Calu3 (cell line): ENCODE data around the gene TAS2R41. TPM values are rescaled to one million over a fixed set of nuclear protein-coding genes. Genes with fewer than 3 reads are reported as not detected.

Source experiments
- BruUV-seq: library from RNA; stranded (reverse); fragments of 400-500 nt; replicated peaks from 2 replicates; lab custom pipeline; 2021; lab: Mats Ljungman, UMichigan
- CTCF ChIA-PET: fragments of 300-600 bp; sonication (Branson Sonifier 250); formaldehyde crosslinking; loops from one replicate; lab custom pipeline; 2022; ENCODE audit warnings: antibody characterized with exemption; lab: Charles Lee
- DNase-seq: peaks from one replicate; pipeline ENCODE4 v3.0.0; 2022
- H3K27ac Mint-ChIP-seq: one replicate; pipeline ENCODE4 v1.8.0; 2022; ENCODE audit warnings: mixed read lengths; ENCODE audit not compliant: unreplicated experiment
- H3K27me3 Mint-ChIP-seq: one replicate; pipeline ENCODE4 v1.8.0; 2022; ENCODE audit warnings: mixed read lengths; ENCODE audit not compliant: unreplicated experiment
- H3K36me3 Mint-ChIP-seq: one replicate; pipeline ENCODE4 v1.8.0; 2022; ENCODE audit warnings: mild to moderate bottlenecking, moderate library complexity, mixed read lengths; ENCODE audit not compliant: insufficient read depth, unreplicated experiment
- H3K4me1 Mint-ChIP-seq: one replicate; pipeline ENCODE4 v1.8.0; 2022; ENCODE audit warnings: mild to moderate bottlenecking, low read depth, mixed read lengths; ENCODE audit not compliant: unreplicated experiment
- H3K4me3 Mint-ChIP-seq: one replicate; pipeline ENCODE4 v1.8.0; 2022; ENCODE audit warnings: mild to moderate bottlenecking, low read depth, moderate library complexity, mixed read lengths; ENCODE audit not compliant: unreplicated experiment
- H3K9me3 Mint-ChIP-seq: one replicate; pipeline ENCODE4 v1.8.0; 2022; ENCODE audit warnings: low read depth, mixed read lengths; ENCODE audit not compliant: unreplicated experiment
- CTCF ChIP-seq: fragments of 200-600 bp; IDR thresholded peaks from one replicate; pipeline ENCODE4 v1.8.0; 2022; ENCODE audit warnings: antibody characterized with exemption; ENCODE audit not compliant: unreplicated experiment
- intact Hi-C: fragments of 100-400 bp; cut with micrococcal nuclease; formaldehyde crosslinking; loops from one replicate; pipeline ENCODE4 v1.10.0; 2022; ENCODE audit not compliant: unreplicated experiment
- total RNA-seq: library from RNA; stranded (reverse); gene quantifications from 2 replicates; pipeline ENCODE4 v1.2.3, GENCODE V29; 2022

TAS2R41 gene
- total RNA-seq, 1 experiment from 2014 or later, result not detected

GRCh38 chr7:143493751-143494150 is 16.1 kb downstream of the TAS2R41 start:
- DNase-seq, result no peak
- BruUV-seq, result no TSS peak
- no peak overlapping the region for H3K27ac Mint-ChIP-seq
- peaks cover 10% of the 10 kb centered on the region for H3K4me1 Mint-ChIP-seq
- no peaks in the 10 kb centered on the region for H3K27me3 Mint-ChIP-seq
- intact Hi-C loops, result loop anchor here (10.0 kb wide), 1 partner anchor 249 kb away; no protein-coding TSS in a partner anchor
- no peak for TF ChIP-seq CTCF
- H3K36me3 Mint-ChIP-seq, result no peaks in the 10 kb centered on the region
- no peak overlapping the region for H3K4me3 Mint-ChIP-seq
- CTCF ChIA-PET, result no interaction called here
- H3K9me3 Mint-ChIP-seq, result peaks cover 2% of the 10 kb centered on the region

GRCh38 chr7:143494622-143495021 is 16.9 kb downstream of the TAS2R41 start:
- no peak for DNase-seq
- no peaks in the 10 kb centered on the region for H3K27me3 Mint-ChIP-seq
- intact Hi-C loops, result loop anchor here (10.0 kb wide), 1 partner anchor 250 kb away; no protein-coding TSS in a partner anchor

GRCh38 chr7:143495851-143496250 is 18.2 kb downstream of the TAS2R41 start:
- Mint-ChIP-seq H3K27me3 (no peaks in the 10 kb centered on the region), H3K4me1 (peaks cover 10% of the 10 kb centered on the region), H3K27ac (no peak overlapping the region), H3K9me3 (no peaks in the 10 kb centered on the region), H3K36me3 (no peaks in the 10 kb centered on the region), H3K4me3 (no peak overlapping the region)
- CTCF ChIA-PET, result no interaction called here
- no peak for TF ChIP-seq CTCF
- DNase-seq, result no peak
- BruUV-seq, result no TSS peak
- intact Hi-C loops, result loop anchor here (10.0 kb wide), 1 partner anchor 251 kb away; no protein-coding TSS in a partner anchor

More at GRCh38 chr7:143494622-143495021, 16.9 kb downstream of the TAS2R41 start:
- H3K4me3 Mint-ChIP-seq, result no peak overlapping the region
- peaks cover 10% of the 10 kb centered on the region for H3K4me1 Mint-ChIP-seq
- H3K27ac Mint-ChIP-seq, result no peak overlapping the region
- no peak for TF ChIP-seq CTCF
- CTCF ChIA-PET, result no interaction called here
- no peaks in the 10 kb centered on the region for H3K36me3 Mint-ChIP-seq
- BruUV-seq, result no TSS peak
- no peaks in the 10 kb centered on the region for H3K9me3 Mint-ChIP-seq

- intact Hi-C loops, result loop anchor here (10.0 kb wide), 1 partner anchor 251 kb away; no protein-coding TSS in a partner anchor
- H3K27me3 Mint-ChIP-seq, result no peaks in the 10 kb centered on the region
- H3K27ac Mint-ChIP-seq, result no peak overlapping the region
- no TSS peak for BruUV-seq
- no peaks in the 10 kb centered on the region for H3K36me3 Mint-ChIP-seq
- peaks cover 10% of the 10 kb centered on the region for H3K4me1 Mint-ChIP-seq
- H3K4me3 Mint-ChIP-seq, result no peak overlapping the region
- no peak for TF ChIP-seq CTCF
- H3K9me3 Mint-ChIP-seq, result no peaks in the 10 kb centered on the region
- no peak for DNase-seq
- CTCF ChIA-PET, result no interaction called here
Measured at GRCh38 chr7:143496263-143496662, 18.6 kb downstream of the TAS2R41 start.
